ENCODE results near the gene CD48.
"Not testable (repeated sequence)": the region's sequence is repeated elsewhere in the genome, so short reads cannot be mapped to it uniquely, and the experiment has no call there.

The CD48 gene

GRCh38 chr1:160731564-160731963 lies 19.9 kb upstream of the CD48 start:
- H3K4me3 Mint-ChIP-seq, H3K9me3 Mint-ChIP-seq, ATAC-seq, H3K27me3 Mint-ChIP-seq, H3K27ac Mint-ChIP-seq: not testable (repeated sequence)
- Mint-ChIP-seq H3K36me3 (peaks cover 25% of the 10 kb centered on the region), H3K4me1 (peaks cover 30% of the 10 kb centered on the region)

GRCh38 chr1:160727316-160727640 lies 15.7 kb upstream of the CD48 start:
- Mint-ChIP-seq H3K36me3 (no peaks in the 10 kb centered on the region), H3K27ac (no peak overlapping the region), H3K27me3 (no peaks in the 10 kb centered on the region)

GRCh38 chr1:160726498-160727315 lies 15.1 kb upstream of the CD48 start:
- Mint-ChIP-seq H3K4me1 (peaks cover 10% of the 10 kb centered on the region), H3K4me3 (no peak overlapping the region), H3K9me3 (peaks cover 3% of the 10 kb centered on the region), H3K27me3 (no peaks in the 10 kb centered on the region), H3K36me3 (no peaks in the 10 kb centered on the region), H3K27ac (no peak overlapping the region)
- peak; percentile 92 for ATAC-seq

More at GRCh38 chr1:160727316-160727640, 15.7 kb upstream of the CD48 start:
- Mint-ChIP-seq H3K4me1 (peaks cover 13% of the 10 kb centered on the region), H3K9me3 (peaks cover 3% of the 10 kb centered on the region), H3K4me3 (no peak overlapping the region)
- no peak for ATAC-seq

GRCh38 chr1:160726114-160726497 lies 14.5 kb upstream of the CD48 start:
- Mint-ChIP-seq H3K9me3 (no peaks in the 10 kb centered on the region), H3K4me1 (peaks cover 9% of the 10 kb centered on the region), H3K4me3 (no peak overlapping the region), H3K36me3 (no peaks in the 10 kb centered on the region), H3K27ac (no peak overlapping the region), H3K27me3 (no peaks in the 10 kb centered on the region)
- ATAC-seq: no peak

GRCh38 chr1:160724465-160725242 lies 13.0 kb upstream of the CD48 start:
- no peaks in the 10 kb centered on the region for H3K27me3 Mint-ChIP-seq
- H3K27ac Mint-ChIP-seq: no peak overlapping the region
- peaks cover 9% of the 10 kb centered on the region for H3K4me1 Mint-ChIP-seq
- no peaks in the 10 kb centered on the region for H3K36me3 Mint-ChIP-seq
- H3K4me3 Mint-ChIP-seq: no peak overlapping the region
- no peaks in the 10 kb centered on the region for H3K9me3 Mint-ChIP-seq
- ATAC-seq: no peak

GRCh38 chr1:160723332-160723731 lies 11.7 kb upstream of the CD48 start:
- Mint-ChIP-seq H3K27ac (no peak overlapping the region), H3K27me3 (no peaks in the 10 kb centered on the region), H3K36me3 (no peaks in the 10 kb centered on the region), H3K9me3 (no peaks in the 10 kb centered on the region), H3K4me3 (no peak overlapping the region), H3K4me1 (peaks cover 9% of the 10 kb centered on the region)
- ATAC-seq: no peak

- no peak for ATAC-seq
- H3K9me3 Mint-ChIP-seq: no peaks in the 10 kb centered on the region
- H3K4me3 Mint-ChIP-seq: no peak overlapping the region
- H3K36me3 Mint-ChIP-seq: no peaks in the 10 kb centered on the region
- peaks cover 9% of the 10 kb centered on the region for H3K4me1 Mint-ChIP-seq
- no peaks in the 10 kb centered on the region for H3K27me3 Mint-ChIP-seq
- no peak overlapping the region for H3K27ac Mint-ChIP-seq
Measured at GRCh38 chr1:160722726-160723125, 11.1 kb upstream of the CD48 start.

- peaks cover 9% of the 10 kb centered on the region for H3K4me1 Mint-ChIP-seq
- no peak overlapping the region for H3K27ac Mint-ChIP-seq
- no peaks in the 10 kb centered on the region for H3K27me3 Mint-ChIP-seq
Measured at GRCh38 chr1:160721473-160721872, 9.9 kb upstream of the CD48 start.

GRCh38 chr1:160720356-160721085 lies 8.9 kb upstream of the CD48 start:
- no peaks in the 10 kb centered on the region for H3K27me3 Mint-ChIP-seq
- ATAC-seq: no peak
- H3K4me3 Mint-ChIP-seq: no peak overlapping the region
- H3K27ac Mint-ChIP-seq: no peak overlapping the region
- no peaks in the 10 kb centered on the region for H3K36me3 Mint-ChIP-seq
- peaks cover 9% of the 10 kb centered on the region for H3K4me1 Mint-ChIP-seq
- no peaks in the 10 kb centered on the region for H3K9me3 Mint-ChIP-seq

More at GRCh38 chr1:160721473-160721872, 9.9 kb upstream of the CD48 start:
- Mint-ChIP-seq H3K9me3 (no peaks in the 10 kb centered on the region), H3K4me3 (no peak overlapping the region), H3K36me3 (no peaks in the 10 kb centered on the region)
- no peak for ATAC-seq

- peak overlapping the region; percentile 4 for H3K27ac Mint-ChIP-seq
- no peaks in the 10 kb centered on the region for H3K9me3 Mint-ChIP-seq
Measured at GRCh38 chr1:160718210-160718609, 6.6 kb upstream of the CD48 start.

GRCh38 chr1:160717306-160717705 lies 5.7 kb upstream of the CD48 start:
- ATAC-seq: no peak
- H3K4me1 Mint-ChIP-seq: peaks cover 15% of the 10 kb centered on the region

More at GRCh38 chr1:160718210-160718609, 6.6 kb upstream of the CD48 start:
- Mint-ChIP-seq H3K36me3 (no peaks in the 10 kb centered on the region), H3K27me3 (no peaks in the 10 kb centered on the region), H3K4me3 (no peak overlapping the region), H3K4me1 (peaks cover 12% of the 10 kb centered on the region)
- no peak for ATAC-seq

GRCh38 chr1:160716013-160716412 lies 4.4 kb upstream of the CD48 start:
- Mint-ChIP-seq H3K36me3 (no peaks in the 10 kb centered on the region), H3K9me3 (no peaks in the 10 kb centered on the region), H3K27me3 (no peaks in the 10 kb centered on the region), H3K4me1 (peaks cover 16% of the 10 kb centered on the region), H3K27ac (no peak overlapping the region), H3K4me3 (no peak overlapping the region)
- no peak for ATAC-seq

More at GRCh38 chr1:160717306-160717705, 5.7 kb upstream of the CD48 start:
- Mint-ChIP-seq H3K9me3 (no peaks in the 10 kb centered on the region), H3K27ac (peak overlapping the region; percentile 4), H3K4me3 (no peak overlapping the region), H3K27me3 (no peaks in the 10 kb centered on the region), H3K36me3 (no peaks in the 10 kb centered on the region)

- H3K27ac Mint-ChIP-seq, H3K4me3 Mint-ChIP-seq, H3K27me3 Mint-ChIP-seq, H3K9me3 Mint-ChIP-seq, ATAC-seq, H3K36me3 Mint-ChIP-seq: not testable (repeated sequence)
- peaks cover 16% of the 10 kb centered on the region for H3K4me1 Mint-ChIP-seq
Measured at GRCh38 chr1:160714034-160714648, 2.5 kb upstream of the CD48 start.

- peaks cover 16% of the 10 kb centered on the region for H3K4me1 Mint-ChIP-seq
- no peaks in the 10 kb centered on the region for H3K9me3 Mint-ChIP-seq
- H3K4me3 Mint-ChIP-seq: no peak overlapping the region
- ATAC-seq: no peak
- H3K36me3 Mint-ChIP-seq: no peaks in the 10 kb centered on the region
- H3K27me3 Mint-ChIP-seq: no peaks in the 10 kb centered on the region
- H3K27ac Mint-ChIP-seq: no peak overlapping the region
Measured at GRCh38 chr1:160713161-160713560, 1.5 kb upstream of the CD48 start.

GRCh38 chr1:160712525-160713080 lies 981 bp upstream of the CD48 start:
- peaks cover 16% of the 10 kb centered on the region for H3K4me1 Mint-ChIP-seq
- H3K27me3 Mint-ChIP-seq, H3K4me3 Mint-ChIP-seq, H3K27ac Mint-ChIP-seq, H3K36me3 Mint-ChIP-seq, H3K9me3 Mint-ChIP-seq: not testable (repeated sequence)
- peak; percentile 73 for ATAC-seq
